Stimulated activated CD8-positive, alpha-beta memory T cell treated with anti-CD3 and anti-CD28 coated beads, Interleukin-7, amount 100 ng/mL, for 1 hour (primary cell): ENCODE results near the gene VDAC1.

Source experiments
- DNase-seq, 2 donors: peaks; one replicate each; pipeline ENCODE4 v3.0.0-alpha.2; 2020; ENCODE audit warnings: low read depth in 2 of 2

Gene VDAC1

DNA sequence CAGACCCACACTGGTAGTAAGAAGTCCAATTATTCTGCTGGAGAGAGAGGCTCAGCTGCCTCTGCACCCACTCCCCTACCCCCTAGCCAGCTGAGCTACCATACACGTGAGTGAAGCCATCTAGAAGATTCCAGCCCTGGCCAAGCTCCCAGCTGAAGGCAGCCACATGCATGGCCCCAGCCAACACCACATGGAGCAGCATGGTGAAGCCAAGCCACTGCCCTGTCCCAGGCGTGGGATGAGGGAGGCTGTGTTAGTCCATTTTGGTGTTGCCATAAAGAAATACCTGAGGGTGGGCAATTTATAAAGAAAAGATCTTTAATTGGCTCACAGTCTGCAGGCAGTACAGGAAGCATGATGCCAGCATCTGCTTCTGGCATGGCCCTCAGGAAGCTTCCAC lies 20.0 kb upstream of the VDAC1 start:
- DNase-seq = no peak

- DNase-seq = no peak
Observed at GRCh38 chr5:134022333-134022732, 17.6 kb upstream of the VDAC1 start.

DNA sequence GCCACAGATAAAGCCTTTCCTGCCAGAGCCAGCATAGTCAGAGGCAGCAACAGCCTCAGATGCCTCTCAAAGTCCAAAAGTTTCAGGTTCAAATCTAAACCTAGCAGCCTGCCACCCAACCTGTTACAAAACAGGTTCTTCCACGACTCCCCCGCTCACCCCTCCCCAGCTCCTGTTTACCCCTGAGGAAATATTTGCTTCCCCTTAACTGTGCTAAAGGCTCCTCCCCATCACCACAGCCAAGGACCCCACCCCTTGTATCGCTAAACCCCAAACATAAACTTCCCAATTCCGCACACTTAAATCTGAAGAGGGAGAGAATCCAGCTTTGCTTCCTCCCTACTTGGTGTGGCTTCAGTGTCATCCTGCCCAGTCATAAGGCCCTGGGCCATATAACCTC lies 15.4 kb upstream of the VDAC1 start:
- DNase-seq = no peak

GRCh38 chr5:134019636-134020035 lies 14.9 kb upstream of the VDAC1 start:
- DNase-seq = no peak

- DNase-seq = no peak
Observed at GRCh38 chr5:134018986-134019316, 14.2 kb upstream of the VDAC1 start.

- no peak for DNase-seq
Observed at GRCh38 chr5:134018154-134018985, 13.6 kb upstream of the VDAC1 start.

DNA sequence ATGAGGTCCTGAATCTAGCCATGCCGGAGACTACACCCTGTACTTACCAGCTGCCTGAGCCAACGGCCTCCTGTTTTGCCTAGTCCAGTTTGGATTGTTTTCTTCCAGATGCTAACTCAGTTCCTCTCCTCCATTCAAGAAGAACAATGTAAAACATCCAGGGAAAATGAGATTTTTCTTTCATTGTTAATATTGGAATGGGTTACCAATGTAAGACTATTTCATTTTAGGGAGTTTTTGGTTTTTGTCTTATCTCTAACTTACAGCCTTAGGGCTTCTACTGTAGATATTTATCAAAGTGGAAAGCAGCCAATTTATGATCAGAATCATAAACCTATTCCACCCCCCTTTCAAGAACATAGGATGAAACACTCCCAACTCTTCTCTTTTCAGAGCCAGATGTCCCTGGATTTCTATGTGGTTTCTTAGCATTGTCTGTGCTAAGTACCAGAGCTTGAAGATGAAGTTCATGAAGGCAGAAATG lies 3.5 kb upstream of the VDAC1 start:
- no peak for DNase-seq

DNA sequence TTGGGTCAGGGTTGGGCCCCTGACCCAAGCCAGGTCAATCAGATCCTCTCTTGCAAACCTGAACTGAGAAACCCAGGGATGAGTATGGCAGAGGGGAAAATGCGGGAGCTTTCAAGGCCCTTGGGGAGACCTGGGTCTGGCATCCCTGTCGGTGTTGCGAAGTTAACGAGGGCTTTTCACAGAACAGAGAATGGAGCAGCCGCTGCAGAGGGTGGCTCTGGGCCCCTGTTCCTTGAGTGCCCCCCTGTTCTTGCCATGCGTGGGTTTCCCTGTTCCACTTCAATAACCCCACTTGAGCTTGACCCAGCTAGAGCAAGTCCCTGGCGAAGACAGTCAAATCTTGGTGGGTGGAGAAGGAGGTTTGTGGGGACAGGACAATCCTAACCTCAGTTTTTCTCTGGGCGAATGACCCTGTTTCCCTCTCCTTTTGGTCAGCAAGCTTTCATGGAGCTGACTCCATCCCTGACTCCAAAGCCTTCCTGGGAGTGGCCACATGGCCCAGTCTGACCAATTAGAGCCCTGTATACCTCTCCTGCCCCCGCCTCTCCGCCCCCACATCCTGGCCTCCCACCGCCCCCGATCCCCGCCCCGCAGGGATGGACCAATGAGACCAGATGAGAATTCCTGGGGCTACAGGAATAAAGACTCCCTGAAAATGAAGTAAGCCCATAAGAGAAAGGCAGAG lies 2.9 kb upstream of the VDAC1 start:
- DNase-seq = no peak

GRCh38 chr5:134006115-134006514 lies 1.3 kb upstream of the VDAC1 start:
- DNase-seq = no peak

- DNase-seq = no peak
Observed at GRCh38 chr5:134005417-134006061, 764 bp upstream of the VDAC1 start.

DNA sequence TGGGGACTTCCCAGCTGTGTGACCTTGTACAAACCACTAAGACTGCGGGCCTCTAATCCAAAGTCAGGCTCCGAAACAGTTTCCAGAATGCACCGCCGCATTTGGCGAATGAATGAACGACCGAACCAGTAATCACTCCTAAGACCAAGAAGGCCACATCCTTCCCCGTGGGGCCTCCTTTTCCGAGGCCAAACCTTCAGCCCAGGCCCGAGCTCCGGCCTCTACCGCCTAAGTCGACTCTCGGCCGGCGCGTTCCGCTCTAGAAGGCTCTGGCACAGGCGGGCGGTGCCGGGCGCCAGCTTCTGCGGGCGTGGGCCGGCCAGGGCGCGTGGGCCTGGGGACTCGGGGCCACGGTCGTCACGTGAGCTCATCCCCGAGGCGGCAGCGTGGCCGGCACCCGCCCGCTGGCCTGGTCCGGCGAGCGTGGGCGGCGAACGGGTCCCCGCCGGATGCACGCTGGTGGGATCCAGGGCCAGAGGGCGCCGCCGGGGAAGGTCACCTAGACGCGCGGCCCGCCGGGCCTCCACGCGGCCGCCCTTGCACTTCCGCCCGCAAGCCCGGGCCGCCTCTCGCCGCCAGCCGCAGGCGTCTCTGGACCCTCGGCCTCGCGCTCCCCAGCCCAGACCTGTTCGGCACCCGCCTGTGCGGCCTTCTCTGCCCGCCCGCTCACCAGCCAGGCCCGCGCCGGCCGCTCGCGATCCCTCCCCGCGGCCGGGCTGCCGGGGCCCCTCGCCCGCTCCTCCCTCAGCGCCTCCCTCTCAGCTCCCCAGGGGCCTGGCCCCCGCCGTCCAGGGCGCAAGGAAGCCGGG lies 754 bp downstream of the VDAC1 start:
- peak; percentile 6 to 12 for DNase-seq

DNA sequence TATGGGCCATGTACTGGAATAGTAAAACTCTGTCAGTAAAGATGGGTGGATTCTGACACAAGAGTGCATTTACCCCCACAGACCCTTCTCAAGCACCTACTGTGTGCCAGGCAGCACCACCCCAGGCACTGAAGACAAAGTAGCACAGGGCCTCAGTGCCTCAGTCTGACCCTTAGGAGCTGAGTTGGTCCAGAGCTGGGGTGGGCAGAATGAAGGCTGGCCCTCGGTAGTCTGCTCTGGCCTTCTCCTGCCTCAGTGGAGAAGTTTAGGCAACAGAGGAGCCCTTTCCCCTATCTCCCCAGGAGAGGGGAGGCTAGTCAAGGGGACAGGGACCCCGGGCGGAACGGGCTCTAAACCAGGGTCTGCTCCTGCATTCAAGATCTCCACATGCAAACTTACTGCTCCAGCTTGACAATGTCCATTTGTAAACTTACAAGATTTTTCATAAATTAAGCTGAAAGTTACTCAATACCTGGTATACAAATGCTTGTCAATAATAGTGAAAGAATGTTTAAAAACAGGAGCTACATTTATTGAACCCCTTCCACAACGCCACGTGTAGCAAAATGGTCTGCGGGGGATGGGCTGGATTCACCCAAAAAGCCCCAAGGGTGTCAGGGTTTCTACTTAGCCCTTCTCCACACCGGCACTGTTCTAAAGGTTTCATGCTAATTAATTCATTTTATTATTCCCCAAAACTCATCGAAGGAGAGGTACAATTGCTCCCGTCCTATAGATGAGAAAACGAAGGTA lies 1.5 kb downstream of the VDAC1 start:
- DNase-seq = no peak

- DNase-seq = no peak
Observed at GRCh38 chr5:134001938-134002731, 2.6 kb downstream of the VDAC1 start.

DNA sequence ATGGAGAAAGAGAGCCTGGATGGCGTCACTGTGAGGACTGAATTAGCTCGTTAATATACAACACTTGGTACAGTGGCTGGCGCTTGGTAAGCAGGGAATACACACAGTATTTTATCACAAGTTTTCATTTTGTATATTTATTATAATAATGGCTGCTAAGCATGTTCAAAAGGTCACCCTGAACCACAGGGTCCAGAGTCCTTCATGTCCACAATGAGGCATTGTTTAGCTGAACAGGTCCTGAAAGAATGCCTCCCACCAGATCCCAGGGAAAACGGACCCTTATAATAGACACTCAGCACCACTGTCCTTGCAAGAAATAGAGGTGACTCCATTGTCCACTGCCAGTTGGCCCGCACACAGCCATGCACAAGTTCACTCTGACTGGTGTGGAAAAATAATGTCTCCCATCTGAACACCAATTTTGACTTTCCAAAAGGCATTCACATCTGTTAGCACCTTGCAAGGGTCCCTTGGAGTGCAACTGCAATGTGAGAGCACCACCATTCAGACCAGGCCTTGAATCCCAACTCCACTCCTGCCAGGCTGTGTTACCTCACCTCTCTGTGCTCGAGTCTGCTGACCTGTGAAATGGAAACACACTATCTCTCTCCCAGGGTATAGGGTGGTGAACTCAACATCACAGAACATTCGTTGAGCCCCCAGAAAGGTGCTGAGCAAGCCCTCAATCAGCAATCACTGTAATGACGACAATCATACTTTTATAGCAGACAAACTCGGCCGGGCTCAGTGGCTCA lies 3.9 kb downstream of the VDAC1 start:
- no peak for DNase-seq

DNA sequence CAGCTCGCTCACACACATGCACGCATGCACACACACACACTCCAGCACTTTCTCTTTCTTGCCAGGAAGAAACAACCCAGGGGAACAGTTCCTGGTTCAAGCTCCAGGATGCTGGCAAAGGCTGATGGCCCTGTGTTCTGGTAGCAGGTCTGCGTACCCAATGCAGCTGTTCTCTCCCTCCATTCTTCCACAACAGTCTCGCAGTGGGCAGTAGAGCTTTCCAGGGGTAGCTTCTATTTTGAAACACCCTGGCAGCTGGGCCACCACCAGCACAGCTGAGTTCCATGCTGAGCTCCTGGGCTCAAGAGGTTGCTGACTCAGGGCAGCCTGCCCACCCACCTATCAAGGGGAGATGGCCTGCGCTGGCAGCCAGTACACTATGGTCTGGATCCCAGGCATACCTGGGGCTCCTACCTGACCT lies 4.7 kb downstream of the VDAC1 start:
- DNase-seq = no peak

DNA sequence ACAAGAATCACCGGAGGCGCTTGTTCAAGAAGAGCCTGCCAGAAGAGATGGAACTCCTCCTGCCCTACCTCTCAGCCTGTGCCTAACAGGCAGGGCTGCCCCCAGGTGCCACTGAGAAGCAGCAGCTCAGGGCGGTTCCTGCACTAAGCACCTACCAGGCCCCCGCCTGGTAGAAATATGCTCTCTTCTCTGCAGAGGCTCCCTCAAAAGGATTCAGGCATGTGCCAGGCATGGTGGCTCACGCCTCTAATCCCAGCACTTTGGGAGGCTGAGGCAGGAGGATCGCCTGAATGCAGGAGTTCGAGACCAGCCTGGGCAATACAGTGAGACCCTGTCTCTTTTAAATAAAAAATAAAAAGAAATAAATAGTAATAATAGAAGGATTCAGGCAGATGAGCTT lies 6.0 kb downstream of the VDAC1 start:
- DNase-seq = no peak

GRCh38 chr5:133998042-133998441 lies 6.7 kb downstream of the VDAC1 start:
- DNase-seq = no peak

DNA sequence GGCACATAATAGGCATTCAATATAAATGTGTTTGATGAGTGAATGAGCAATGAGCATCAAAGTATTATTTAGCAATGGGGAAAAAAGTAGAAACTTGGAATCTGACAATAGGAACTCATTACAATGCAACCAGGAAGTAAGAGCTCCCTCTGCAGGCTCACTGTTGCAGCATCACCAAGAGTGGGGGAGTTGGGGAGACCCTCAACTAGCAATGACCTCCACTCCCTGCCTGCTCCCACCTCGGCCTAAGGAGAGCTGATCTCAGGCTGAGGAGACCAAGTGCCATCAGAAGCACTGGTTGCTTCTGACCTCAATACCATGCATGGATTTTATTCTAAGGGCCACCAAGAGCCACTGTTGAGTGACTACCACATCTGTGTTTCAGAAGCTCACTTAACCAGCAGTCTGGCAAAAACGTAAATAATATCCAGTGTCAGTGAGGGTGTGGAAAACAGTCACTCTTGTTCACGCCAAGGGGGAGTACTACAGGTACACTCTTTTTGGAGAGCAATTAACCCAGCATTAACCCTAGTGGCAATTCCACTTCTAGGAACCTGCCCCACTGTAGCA lies 8.0 kb downstream of the VDAC1 start:
- no peak for DNase-seq

DNA sequence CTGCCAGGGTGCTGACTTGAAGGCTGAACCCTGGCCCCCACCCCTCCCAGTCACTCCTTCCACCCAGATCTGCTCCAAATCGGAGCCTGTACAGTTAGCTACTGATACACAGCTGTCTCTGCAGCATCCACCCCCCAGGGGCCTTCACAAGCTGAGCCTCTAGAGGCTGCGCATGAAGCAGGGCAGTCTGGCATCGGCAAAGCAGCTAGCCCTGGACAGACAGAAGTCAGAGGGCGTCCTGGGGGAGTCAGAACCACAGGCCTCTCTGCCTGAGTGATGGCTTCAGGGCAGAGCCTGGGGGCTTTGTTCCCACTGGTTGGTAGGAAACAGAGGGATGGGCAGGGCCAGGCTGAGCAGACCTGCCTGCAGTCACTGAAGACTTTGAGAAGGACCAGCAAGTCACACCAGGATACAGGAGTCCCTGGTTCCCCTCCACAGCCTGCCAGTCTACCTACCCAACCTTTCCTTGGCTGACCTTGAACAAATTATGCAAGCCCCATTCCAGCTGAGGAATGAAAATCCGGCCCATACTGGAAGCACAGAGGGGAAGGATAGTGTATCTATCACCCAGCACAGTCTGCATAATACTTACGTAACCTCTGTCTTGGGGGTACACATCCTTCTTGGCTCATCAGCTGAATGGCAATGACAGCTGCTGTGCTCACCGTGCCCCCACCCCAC lies 8.8 kb downstream of the VDAC1 start:
- no peak for DNase-seq
